Measurements from ENCODE around the gene FGF14. TPM values are rescaled to one million over a fixed set of nuclear protein-coding genes. Genes with fewer than 3 reads are reported as not detected.

FGF14 gene
- total and polyA plus RNA-seq, 2 donors (not counting 3 experiments of a cell fraction or from before 2014, with no cell fraction given), result not detected

DNA sequence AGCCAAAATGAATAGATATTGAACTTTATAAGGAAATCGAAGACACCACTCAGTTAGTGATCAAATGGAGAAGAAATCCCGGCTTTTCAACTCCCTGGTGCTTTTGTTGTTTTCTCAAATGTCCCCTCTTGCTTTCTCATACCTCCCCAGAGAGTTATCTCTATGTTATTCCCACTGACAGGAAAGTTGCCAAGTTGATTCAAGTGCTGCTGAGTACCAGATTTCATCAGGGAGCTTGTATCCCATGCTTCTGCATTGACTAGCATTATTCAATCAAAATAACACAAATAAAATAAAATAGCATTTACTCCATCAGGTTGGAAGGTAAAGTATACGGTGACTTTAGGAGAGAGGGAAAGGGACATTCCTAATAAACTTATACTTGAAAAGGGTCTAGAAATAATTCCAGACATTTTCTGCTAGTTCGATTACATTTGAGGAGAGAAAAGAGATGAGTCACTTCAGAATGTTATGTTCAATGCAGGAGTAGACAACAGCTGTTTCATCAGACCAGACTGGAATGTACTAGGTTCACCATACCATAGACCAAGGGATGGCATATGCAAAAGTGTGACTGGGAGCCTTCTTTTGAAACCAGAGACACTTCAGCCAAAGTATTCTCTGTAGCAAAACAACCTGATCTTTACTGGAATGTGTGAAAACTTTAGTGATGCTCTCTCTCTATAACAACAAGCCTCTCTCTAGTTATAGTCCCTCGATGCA lies 397.8 kb downstream of the FGF14 start:
- no peaks in the 10 kb centered on the region for H3K4me1 ChIP-seq (ENCODE audit: control insufficient read depth, extremely low read depth, insufficient read depth, low read length)
- ChIA-PET POLR2A (no interaction called here), CTCF (no interaction called here)
- no peak overlapping the region for H3K27ac ChIP-seq (ENCODE audit: insufficient read depth, low read depth, low read length)
- intact Hi-C loops (cut with micrococcal nuclease), result no loop called here
- no peak overlapping the region for H3K4me3 ChIP-seq (replicated peaks in 1 of 3; ENCODE audit: insufficient read depth in 1 of 3, low read depth in 1 of 3, low read length in 3 of 3)
- H3K36me3 ChIP-seq (ENCODE audit: control insufficient read depth in 2 of 2, extremely low read depth in 1 of 2, insufficient read depth in 2 of 2, low read length in 2 of 2), result no peaks in the 10 kb centered on the region
- no peaks in the 10 kb centered on the region for H4K20me1 ChIP-seq (replicated peaks; ENCODE audit: control insufficient read depth, extremely low read depth, insufficient read depth, low read length)
- no peaks in the 10 kb centered on the region for H3K9me3 ChIP-seq (replicated peaks; ENCODE audit: control insufficient read depth, insufficient read depth, low read length)
- H3K27me3 ChIP-seq (ENCODE audit: control insufficient read depth in 2 of 2, insufficient read depth in 2 of 2, low read length in 2 of 2), result no peaks in the 10 kb centered on the region
- TF ChIP-seq EZH2 (IDR thresholded peaks at IDR 0.05; ENCODE audit: borderline replicate concordance, low read depth, low read length, severe bottlenecking) (no peak), POLR2AphosphoS5 (IDR thresholded peaks at IDR 0.05; ENCODE audit: insufficient read depth, low read depth, low read length) (no peak), JUN (IDR thresholded peaks at IDR 0.05; ENCODE audit: borderline replicate concordance, insufficient read depth, insufficient read length, low read depth) (no peak), CTCF (IDR thresholded peaks at IDR 0.05; ENCODE audit: extremely low read depth in 1 of 2, insufficient read depth in 1 of 2, low read depth in 1 of 2, low read length in 2 of 2) (no peak), GATA2 (IDR thresholded peaks at IDR 0.05; ENCODE audit: insufficient read depth, insufficient read length, low read depth, low read length) (no peak), FOS (IDR thresholded peaks at IDR 0.05; ENCODE audit: borderline replicate concordance, insufficient read depth, low read length) (no peak), MYC (IDR thresholded peaks at IDR 0.05; ENCODE audit: low read depth, low read length) (no peak), POLR2A (IDR thresholded peaks at IDR 0.05; ENCODE audit: low read depth, low read length) (no peak)
- TF ChIP-seq, protein P1, sequence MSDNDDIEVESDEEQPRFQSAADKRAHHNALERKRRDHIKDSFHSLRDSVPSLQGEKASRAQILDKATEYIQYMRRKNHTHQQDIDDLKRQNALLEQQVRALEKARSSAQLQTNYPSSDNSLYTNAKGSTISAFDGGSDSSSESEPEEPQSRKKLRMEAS (IDR thresholded peaks at IDR 0.05; ENCODE audit: insufficient read depth, insufficient read length), result no peak
- no peak overlapping the region for H2AFZ ChIP-seq (ENCODE audit: low read depth, low read length)
- BruUV-seq (replicated peaks), result no TSS peak
- no peak for FAIRE-seq
- no peaks in the 10 kb centered on the region for H3K79me2 ChIP-seq (ENCODE audit: control insufficient read depth, insufficient read depth, low read length)
- dilution Hi-C loops (cut with MboI; ENCODE audit: extremely low pct_ligation_motif_present, low sequenced_read_pairs), result no loop called here
- H3K4me2 ChIP-seq (ENCODE audit: insufficient read depth, low read length), result no peak overlapping the region
- DNase-seq (ENCODE audit: low read depth, low spot score), result no peak
- H3K9me1 ChIP-seq (replicated peaks; ENCODE audit: control insufficient read depth, extremely low read depth, insufficient read depth, low read length), result no peaks in the 10 kb centered on the region
- H3K9ac ChIP-seq (replicated peaks; ENCODE audit: extremely low read depth, insufficient read depth, low read length), result no peak overlapping the region
